ENCODE results near the gene CNGA3. TPM values are rescaled to one million over a fixed set of nuclear protein-coding genes. Genes with fewer than 3 reads are reported as not detected.

CNGA3 gene
- total and polyA plus RNA-seq, 8 donors = 0.12 to 6.4 (median 0.14) TPM; not detected in 3

DNA sequence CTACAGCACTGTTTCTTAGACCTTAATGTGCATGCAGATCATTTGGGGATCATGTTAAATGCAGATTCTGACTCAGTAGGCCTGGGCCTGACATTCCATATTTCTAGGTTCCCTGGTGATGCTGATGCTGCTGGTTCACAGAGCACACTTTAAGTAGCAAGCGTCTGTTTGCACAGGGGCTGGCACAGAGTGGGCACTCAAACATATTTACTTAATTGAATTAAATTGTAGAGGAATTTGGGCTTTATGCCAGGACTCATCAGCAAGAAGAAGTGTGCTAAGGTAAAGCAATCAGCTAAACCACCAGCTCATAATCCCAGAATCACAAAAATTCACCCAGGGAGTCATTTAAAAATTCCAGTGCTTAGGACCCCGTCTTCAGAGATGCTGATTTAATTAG, 73.3 kb downstream of the CNGA3 start:
- TF ChIP-seq POLR2AphosphoS5 (IDR thresholded peaks at IDR 0.05) = no peak
- TF ChIP-seq EP300 (IDR thresholded peaks at IDR 0.05) = no peak
- no peak for TF ChIP-seq POLR2A (IDR thresholded peaks at IDR 0.05)
- TF ChIP-seq, protein P1, sequence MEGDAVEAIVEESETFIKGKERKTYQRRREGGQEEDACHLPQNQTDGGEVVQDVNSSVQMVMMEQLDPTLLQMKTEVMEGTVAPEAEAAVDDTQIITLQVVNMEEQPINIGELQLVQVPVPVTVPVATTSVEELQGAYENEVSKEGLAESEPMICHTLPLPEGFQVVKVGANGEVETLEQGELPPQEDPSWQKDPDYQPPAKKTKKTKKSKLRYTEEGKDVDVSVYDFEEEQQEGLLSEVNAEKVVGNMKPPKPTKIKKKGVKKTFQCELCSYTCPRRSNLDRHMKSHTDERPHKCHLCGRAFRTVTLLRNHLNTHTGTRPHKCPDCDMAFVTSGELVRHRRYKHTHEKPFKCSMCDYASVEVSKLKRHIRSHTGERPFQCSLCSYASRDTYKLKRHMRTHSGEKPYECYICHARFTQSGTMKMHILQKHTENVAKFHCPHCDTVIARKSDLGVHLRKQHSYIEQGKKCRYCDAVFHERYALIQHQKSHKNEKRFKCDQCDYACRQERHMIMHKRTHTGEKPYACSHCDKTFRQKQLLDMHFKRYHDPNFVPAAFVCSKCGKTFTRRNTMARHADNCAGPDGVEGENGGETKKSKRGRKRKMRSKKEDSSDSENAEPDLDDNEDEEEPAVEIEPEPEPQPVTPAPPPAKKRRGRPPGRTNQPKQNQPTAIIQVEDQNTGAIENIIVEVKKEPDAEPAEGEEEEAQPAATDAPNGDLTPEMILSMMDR (IDR thresholded peaks at IDR 0.05) = no peak
- no peak for DNase-seq
- 60 to 73% (median 64%) methylated on average over 2 of the region's 2 CpGs for WGBS, 5 donors
- Histone ChIP-seq H3K4me1 (no peaks in the 10 kb centered on the region), H3K36me3 (no peaks in the 10 kb centered on the region), H3K27ac (no peak overlapping the region), H3K4me3 (no peak overlapping the region), H3K9me3 (peaks cover 0 to 14% (median 7%) of the 10 kb centered on the region in 4 donors), H3K27me3 (no peaks in the 10 kb centered on the region)
- intact Hi-C loops (cut with DNase I; ENCODE audit: low total_unique reads) = no loop called here

DNA sequence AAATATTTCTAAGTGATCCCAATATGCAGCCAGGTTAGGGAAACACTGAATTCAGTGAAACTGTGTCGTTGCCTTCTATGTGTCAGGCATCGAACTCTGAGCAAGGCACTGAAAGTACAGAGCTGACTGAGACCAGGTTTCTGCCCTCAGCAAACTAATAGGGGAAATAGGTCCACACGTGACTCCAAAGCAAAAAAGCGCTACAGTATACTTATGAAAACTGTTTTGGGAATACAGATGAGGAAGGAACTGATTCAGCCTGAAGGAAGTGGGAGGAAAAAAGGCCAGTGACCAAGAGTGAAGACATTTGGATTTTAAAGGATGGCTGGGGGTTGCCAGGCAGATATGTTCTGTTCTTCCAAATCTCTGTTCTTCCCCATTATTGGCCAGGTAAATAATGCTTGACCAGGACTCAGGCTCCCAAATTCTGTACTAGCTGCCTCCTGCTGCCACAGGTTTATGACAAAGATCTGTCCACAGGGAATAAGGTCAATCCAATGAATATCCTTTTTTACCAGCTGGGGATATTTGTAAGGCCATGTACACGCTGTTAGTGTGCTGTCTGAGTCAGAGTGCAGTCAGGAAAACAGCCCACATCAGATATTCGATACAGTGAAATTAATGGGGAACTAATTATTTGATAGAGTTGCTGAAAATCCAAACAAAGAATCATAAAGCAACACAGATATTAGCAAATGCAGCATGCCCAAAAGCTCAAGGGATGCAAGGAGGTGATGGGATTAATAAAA, 73.9 kb downstream of the CNGA3 start:
- 72 to 83% (median 73%) methylated on average over 6 of the region's 6 CpGs for WGBS, 5 donors
- TF ChIP-seq EP300 (IDR thresholded peaks at IDR 0.05) (no peak), POLR2A (IDR thresholded peaks at IDR 0.05) (no peak), POLR2AphosphoS5 (IDR thresholded peaks at IDR 0.05) (no peak)
- TF ChIP-seq, protein P1 (IDR thresholded peaks at IDR 0.05) = no peak
- intact Hi-C loops (cut with DNase I; ENCODE audit: low total_unique reads) = no loop called here

DNA sequence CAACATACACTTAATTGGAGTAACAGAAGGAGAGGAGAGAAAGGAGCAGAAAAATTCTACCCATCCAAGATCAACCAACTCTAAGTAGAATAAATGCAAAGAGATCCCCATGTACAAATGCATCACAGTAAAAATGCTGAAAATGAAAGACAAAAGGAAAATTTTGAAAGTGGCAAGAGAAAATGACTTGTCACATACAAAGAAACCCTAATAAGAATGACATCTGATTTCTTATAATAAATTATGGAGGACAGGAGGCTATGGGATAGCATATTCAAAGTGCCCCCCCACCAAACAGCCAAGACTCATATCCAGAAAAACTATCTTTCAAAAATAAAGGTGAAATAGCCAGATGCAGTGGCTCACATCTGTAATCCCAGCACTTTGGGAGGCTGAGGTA, 76.2 kb downstream of the CNGA3 start:
- DNase-seq = no peak
- Histone ChIP-seq H3K4me1 (no peaks in the 10 kb centered on the region), H3K27ac (no peak overlapping the region), H3K4me3 (no peak overlapping the region), H3K27me3 (no peaks in the 10 kb centered on the region), H3K9me3 (peaks cover 0 to 11% (median 5%) of the 10 kb centered on the region in 4 donors), H3K36me3 (no peaks in the 10 kb centered on the region)
- intact Hi-C loops (cut with DNase I; ENCODE audit: low total_unique reads) = no loop called here
- no peak for TF ChIP-seq EP300 (IDR thresholded peaks at IDR 0.05)
- TF ChIP-seq POLR2AphosphoS5 (IDR thresholded peaks at IDR 0.05) = no peak
- TF ChIP-seq, protein P1 (IDR thresholded peaks at IDR 0.05) = no peak
- no peak for TF ChIP-seq POLR2A (IDR thresholded peaks at IDR 0.05)

More for the DNA sequence above, 73.9 kb downstream of the CNGA3 start:
- no peaks in the 10 kb centered on the region for H3K4me1 ChIP-seq
- no peak overlapping the region for H3K27ac ChIP-seq
- H3K4me3 ChIP-seq = no peak overlapping the region
- DNase-seq = no peak
- H3K36me3 ChIP-seq = no peaks in the 10 kb centered on the region
- no peaks in the 10 kb centered on the region for H3K27me3 ChIP-seq
- peaks cover 0 to 11% (median 5%) of the 10 kb centered on the region in 4 donors for H3K9me3 ChIP-seq

DNA sequence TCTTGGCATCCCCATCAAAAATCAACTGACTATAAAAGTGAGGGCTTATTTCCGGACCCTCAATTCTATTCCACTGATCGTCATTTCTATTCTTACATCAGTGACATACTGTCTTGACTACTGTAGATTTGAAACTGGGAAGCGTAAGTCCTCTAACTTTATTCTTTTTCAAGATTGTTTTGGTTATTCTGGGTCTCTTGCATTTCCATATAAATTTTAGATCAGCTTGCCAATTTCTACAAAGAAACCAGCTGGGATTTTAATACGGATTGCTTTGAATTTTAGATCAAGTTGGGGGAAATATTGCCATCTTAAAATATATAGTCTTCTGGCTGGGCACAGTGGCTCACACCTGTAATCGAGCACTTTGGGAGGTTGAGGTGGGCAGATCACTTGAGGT, 80.5 kb downstream of the CNGA3 start:
- DNase-seq = no peak
- TF ChIP-seq POLR2A (IDR thresholded peaks at IDR 0.05) (no peak), EP300 (IDR thresholded peaks at IDR 0.05) (no peak), POLR2AphosphoS5 (IDR thresholded peaks at IDR 0.05) (no peak)
- TF ChIP-seq, protein P1 (IDR thresholded peaks at IDR 0.05) = no peak
- Histone ChIP-seq H3K9me3 (peaks cover 0 to 11% (median 5%) of the 10 kb centered on the region in 4 donors), H3K27me3 (no peaks in the 10 kb centered on the region), H3K36me3 (no peaks in the 10 kb centered on the region), H3K4me3 (no peak overlapping the region), H3K27ac (no peak overlapping the region), H3K4me1 (no peaks in the 10 kb centered on the region)
- intact Hi-C loops (cut with DNase I; ENCODE audit: low total_unique reads) = no loop called here
- 88 to 95% (median 90%) methylated on average over 5 of the region's 5 CpGs for WGBS, 5 donors
